H1 (cell line): Measurements from ENCODE around the gene RAB14. TPM values are rescaled to one million over a fixed set of nuclear protein-coding genes. Genes with fewer than 3 reads are reported as not detected.

Experiments used
- FOSL1 ChIP-seq: IDR thresholded peaks from 2 replicates; pipeline ENCODE4 v1.6.1; 2011; ENCODE audit warnings: mild to moderate bottlenecking, low read depth, low read length, moderate library complexity; ENCODE audit not compliant: insufficient read depth
- SAP30 ChIP-seq: fragments of 300-600 bp; sonication (generic); IDR thresholded peaks from 2 replicates; pipeline ENCODE4 v1.7.1; 2012; ENCODE audit warnings: low read length, moderate library complexity, mild to moderate bottlenecking, inconsistent platforms; ENCODE audit not compliant: insufficient read depth, insufficient replicate concordance
- polyA plus RNA-seq, 7 experiments: library from polyadenylated mRNA; depleted of rRNA in 3 of 7; stranded (reverse) in 5 of 7; unstranded in 2 of 7; fragments of >200 nt in 5 of 7; fragments of 200-250 nt in 2 of 7; gene quantifications; 1 replicate in 5 of 7; 2 replicates in 1 of 7; 4 replicates in 1 of 7; pipeline versions ENCODE4 v1.2.1 to v1.2.3, GENCODE V29; 2011 to 2013; ENCODE audit warnings: missing spikeins in 2 of 7, mixed read lengths in 2 of 7
- total RNA-seq: library from RNA; stranded (reverse); fragmentation: NEBNext Ultra II Directional; extraction: Animal tissue kit (Norgen Biotek cat#: 25700); gene quantifications from 2 replicates; pipeline ENCODE4 v1.2.1, GENCODE V29; 2021

Gene RAB14
- total and polyA plus RNA-seq, 2 of the 8 experiments (the other 6 are each of a cell fraction or from before 2014, with no cell fraction given), result 9.1 to 44.8 TPM

- TF ChIP-seq SAP30 (no peak), FOSL1 (no peak)
- TF ChIP-seq, all 59 proteins: peak for 17
Observed at GRCh38 chr9:121220996-121221663, 19.5 kb upstream of the RAB14 start (continued).
